ENCODE data around the gene VEGFA. TPM values are rescaled to one million over a fixed set of nuclear protein-coding genes. Genes with fewer than 3 reads are reported as not detected.
A peak's percentile ranks its signal among the peaks of the same experiment; 100 is the strongest.

VEGFA gene
- total RNA-seq, 1 experiment from 2014 or later: 112 TPM

- intact Hi-C loops (cut with micrococcal nuclease; ENCODE audit: unreplicated experiment): no loop called here
- CTCF ChIA-PET: no interaction called here
- H3K27me3 ChIP-seq (ENCODE audit: insufficient read depth, low read depth): no peaks in the 10 kb centered on the region
- H4K20me1 ChIP-seq (ENCODE audit: insufficient read depth): no peaks in the 10 kb centered on the region
- H3K4me1 ChIP-seq (replicated peaks; ENCODE audit: insufficient read depth): peaks cover 20% of the 10 kb centered on the region
- BruUV-seq (replicated peaks): no TSS peak
- H3F3A ChIP-seq (ENCODE audit: insufficient read depth, low read depth): peaks cover 16% of the 10 kb centered on the region; the same call in 1 of the 2 replicates
- no peak for DNase-seq
- no peak overlapping the region for H3K27ac ChIP-seq
- H2AFZ ChIP-seq: no peak overlapping the region
- TF ChIP-seq, protein P1, sequence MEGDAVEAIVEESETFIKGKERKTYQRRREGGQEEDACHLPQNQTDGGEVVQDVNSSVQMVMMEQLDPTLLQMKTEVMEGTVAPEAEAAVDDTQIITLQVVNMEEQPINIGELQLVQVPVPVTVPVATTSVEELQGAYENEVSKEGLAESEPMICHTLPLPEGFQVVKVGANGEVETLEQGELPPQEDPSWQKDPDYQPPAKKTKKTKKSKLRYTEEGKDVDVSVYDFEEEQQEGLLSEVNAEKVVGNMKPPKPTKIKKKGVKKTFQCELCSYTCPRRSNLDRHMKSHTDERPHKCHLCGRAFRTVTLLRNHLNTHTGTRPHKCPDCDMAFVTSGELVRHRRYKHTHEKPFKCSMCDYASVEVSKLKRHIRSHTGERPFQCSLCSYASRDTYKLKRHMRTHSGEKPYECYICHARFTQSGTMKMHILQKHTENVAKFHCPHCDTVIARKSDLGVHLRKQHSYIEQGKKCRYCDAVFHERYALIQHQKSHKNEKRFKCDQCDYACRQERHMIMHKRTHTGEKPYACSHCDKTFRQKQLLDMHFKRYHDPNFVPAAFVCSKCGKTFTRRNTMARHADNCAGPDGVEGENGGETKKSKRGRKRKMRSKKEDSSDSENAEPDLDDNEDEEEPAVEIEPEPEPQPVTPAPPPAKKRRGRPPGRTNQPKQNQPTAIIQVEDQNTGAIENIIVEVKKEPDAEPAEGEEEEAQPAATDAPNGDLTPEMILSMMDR (conservative IDR thresholded peaks at IDR 0.05): no peak
- no peak for TF ChIP-seq EZH2 (IDR thresholded peaks at IDR 0.05; ENCODE audit: low read depth)
- H3K9me2 ChIP-seq (ENCODE audit: insufficient read depth): no peaks in the 10 kb centered on the region
- H3K36me3 ChIP-seq (ENCODE audit: low read depth): no peaks in the 10 kb centered on the region
- H3K9me3 ChIP-seq (ENCODE audit: insufficient read depth, low read depth): no peaks in the 10 kb centered on the region
- H3K79me2 ChIP-seq (ENCODE audit: low read depth): no peaks in the 10 kb centered on the region
- no peak overlapping the region for H3K4me3 ChIP-seq
- POLR2A ChIA-PET (ENCODE audit: unreplicated experiment): no interaction called here
- H3K4me2 ChIP-seq: no peak overlapping the region
These were observed 54.7 kb downstream of the VEGFA start for GRCh38 chr6:43824703-43825064.

DNA sequence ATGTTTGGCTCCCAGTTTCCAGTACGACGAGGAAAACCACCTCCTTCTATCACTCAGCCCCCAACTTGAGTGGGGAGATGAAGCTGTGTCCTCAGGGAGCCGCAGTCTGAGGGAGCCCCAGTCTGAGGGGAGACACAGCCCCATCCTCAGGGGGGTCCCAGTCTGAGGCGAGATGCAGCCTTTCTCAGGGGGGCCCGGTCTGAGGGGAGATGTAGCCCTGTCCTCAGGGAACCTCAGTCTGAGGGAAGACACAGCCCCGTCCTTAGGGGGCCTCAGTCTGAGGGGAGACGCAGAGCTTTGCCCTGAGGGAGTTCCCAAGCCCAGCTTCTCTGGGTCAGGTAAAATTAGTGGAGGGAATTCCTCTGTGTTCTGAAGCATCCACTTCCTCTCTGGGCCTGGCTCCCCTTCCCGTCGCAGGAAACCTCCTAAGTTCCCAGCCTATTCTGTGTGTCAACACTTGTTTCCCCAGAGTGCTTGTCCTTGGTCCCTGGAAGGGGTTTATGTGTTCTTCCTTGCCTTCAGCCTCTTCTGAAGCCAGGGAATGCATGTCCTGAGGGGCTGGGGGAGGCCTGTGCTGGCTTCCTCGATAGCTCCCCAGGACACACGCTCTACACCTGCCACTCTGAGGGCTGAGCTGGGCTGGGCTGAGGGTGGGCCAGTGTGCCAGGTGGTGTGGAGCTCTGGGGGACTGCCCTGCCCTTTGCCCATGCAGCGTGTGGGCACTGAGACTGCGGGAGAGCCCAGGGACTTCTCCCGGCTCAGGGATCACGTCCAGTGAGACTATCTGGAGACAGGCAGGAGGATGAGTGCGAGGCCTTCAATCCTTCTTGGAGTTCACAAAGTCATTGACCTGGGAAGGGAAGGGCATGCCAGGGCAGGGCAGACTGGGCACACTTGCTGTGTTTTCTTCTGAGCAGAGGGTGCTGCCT, 55.4 kb downstream of the VEGFA start:
- ChIA-PET CTCF (no interaction called here), POLR2A (ENCODE audit: unreplicated experiment) (no interaction called here)
- no peaks in the 10 kb centered on the region for H4K20me1 ChIP-seq (ENCODE audit: insufficient read depth)
- H3K4me1 ChIP-seq (replicated peaks; ENCODE audit: insufficient read depth): peaks cover 20% of the 10 kb centered on the region
- H3K9me2 ChIP-seq (ENCODE audit: insufficient read depth): no peaks in the 10 kb centered on the region
- H3K4me3 ChIP-seq: no peak overlapping the region
- no peak for DNase-seq
- BruUV-seq (replicated peaks): no TSS peak
- no peak overlapping the region for H3K27ac ChIP-seq
- H3K27me3 ChIP-seq (ENCODE audit: insufficient read depth, low read depth): no peaks in the 10 kb centered on the region
- no peaks in the 10 kb centered on the region for H3K79me2 ChIP-seq (ENCODE audit: low read depth)
- no peak overlapping the region for H3K4me2 ChIP-seq
- H3F3A ChIP-seq (ENCODE audit: insufficient read depth, low read depth): peaks cover 9% of the 10 kb centered on the region; the same call in 1 of the 2 replicates
- intact Hi-C loops (cut with micrococcal nuclease; ENCODE audit: unreplicated experiment): no loop called here
- no peaks in the 10 kb centered on the region for H3K36me3 ChIP-seq (ENCODE audit: low read depth)
- no peak overlapping the region for H2AFZ ChIP-seq
- no peaks in the 10 kb centered on the region for H3K9me3 ChIP-seq (ENCODE audit: insufficient read depth, low read depth)
- TF ChIP-seq EZH2 (IDR thresholded peaks at IDR 0.05; ENCODE audit: low read depth): no peak
- TF ChIP-seq, protein P1 (conservative IDR thresholded peaks at IDR 0.05): no peak

- H3K36me3 ChIP-seq (ENCODE audit: low read depth): no peaks in the 10 kb centered on the region
- H4K20me1 ChIP-seq (ENCODE audit: insufficient read depth): no peaks in the 10 kb centered on the region
- peaks cover 30% of the 10 kb centered on the region for H3K4me1 ChIP-seq (replicated peaks; ENCODE audit: insufficient read depth)
- H2AFZ ChIP-seq: no peak overlapping the region
- no peaks in the 10 kb centered on the region for H3K9me3 ChIP-seq (ENCODE audit: insufficient read depth, low read depth)
- no peak overlapping the region for H3K4me3 ChIP-seq
- H3K79me2 ChIP-seq (ENCODE audit: low read depth): no peaks in the 10 kb centered on the region
- no peak for TF ChIP-seq EZH2 (IDR thresholded peaks at IDR 0.05; ENCODE audit: low read depth)
- TF ChIP-seq, protein P1 (conservative IDR thresholded peaks at IDR 0.05): no peak
- peak in 1 of 2 experiments; percentile 79 for DNase-seq
- POLR2A ChIA-PET (ENCODE audit: unreplicated experiment): no interaction called here
- H3K9me2 ChIP-seq (ENCODE audit: insufficient read depth): no peaks in the 10 kb centered on the region
- BruUV-seq (replicated peaks): no TSS peak
- intact Hi-C loops (cut with micrococcal nuclease; ENCODE audit: unreplicated experiment): no loop called here
- CTCF ChIA-PET: no interaction called here
- H3K27ac ChIP-seq: peak overlapping the region; percentile 2; the same call in 1 of the 2 replicates
- H3K4me2 ChIP-seq: peak overlapping the region; percentile 43
- H3F3A ChIP-seq (ENCODE audit: insufficient read depth, low read depth): peaks cover 5% of the 10 kb centered on the region; the same call in 1 of the 2 replicates
- H3K27me3 ChIP-seq (ENCODE audit: insufficient read depth, low read depth): no peaks in the 10 kb centered on the region
These were observed 56.7 kb downstream of the VEGFA start for GRCh38 chr6:43826730-43827129.

All from PC-9 (cell line).